GM15510 (cell line): ENCODE measurements around the gene UXT.

Experiments
- POLR2A ChIP-seq: IDR thresholded peaks from 3 replicates; pipeline ENCODE4 v1.6.1; 2011; ENCODE audit warnings: borderline replicate concordance; ENCODE audit not compliant: insufficient read length; ENCODE audit errors: extremely low read depth

Gene UXT

GRCh38 chrX:47629419-47630200 is 29.4 kb downstream of the UXT start, which contains the start of gene CFP:
Gene CFP, minus strand, starts transcription at chrX:47629930. Its CDS starts 86 bp downstream, at chrX:47629844.
- TF ChIP-seq POLR2A = no peak

GRCh38 chrX:47628982-47629381 is 30.0 kb downstream of the UXT start:
- TF ChIP-seq POLR2A = no peak

- TF ChIP-seq POLR2A = no peak
Observed at GRCh38 chrX:47625365-47625764, 33.6 kb downstream of the UXT start.

GRCh38 chrX:47623540-47624027 is 35.4 kb downstream of the UXT start:
- TF ChIP-seq POLR2A = no peak

- TF ChIP-seq POLR2A = no peak
Observed at GRCh38 chrX:47621851-47622250, 37.1 kb downstream of the UXT start.

GRCh38 chrX:47620303-47620685 is 38.7 kb downstream of the UXT start:
- no peak for TF ChIP-seq POLR2A

DNA sequence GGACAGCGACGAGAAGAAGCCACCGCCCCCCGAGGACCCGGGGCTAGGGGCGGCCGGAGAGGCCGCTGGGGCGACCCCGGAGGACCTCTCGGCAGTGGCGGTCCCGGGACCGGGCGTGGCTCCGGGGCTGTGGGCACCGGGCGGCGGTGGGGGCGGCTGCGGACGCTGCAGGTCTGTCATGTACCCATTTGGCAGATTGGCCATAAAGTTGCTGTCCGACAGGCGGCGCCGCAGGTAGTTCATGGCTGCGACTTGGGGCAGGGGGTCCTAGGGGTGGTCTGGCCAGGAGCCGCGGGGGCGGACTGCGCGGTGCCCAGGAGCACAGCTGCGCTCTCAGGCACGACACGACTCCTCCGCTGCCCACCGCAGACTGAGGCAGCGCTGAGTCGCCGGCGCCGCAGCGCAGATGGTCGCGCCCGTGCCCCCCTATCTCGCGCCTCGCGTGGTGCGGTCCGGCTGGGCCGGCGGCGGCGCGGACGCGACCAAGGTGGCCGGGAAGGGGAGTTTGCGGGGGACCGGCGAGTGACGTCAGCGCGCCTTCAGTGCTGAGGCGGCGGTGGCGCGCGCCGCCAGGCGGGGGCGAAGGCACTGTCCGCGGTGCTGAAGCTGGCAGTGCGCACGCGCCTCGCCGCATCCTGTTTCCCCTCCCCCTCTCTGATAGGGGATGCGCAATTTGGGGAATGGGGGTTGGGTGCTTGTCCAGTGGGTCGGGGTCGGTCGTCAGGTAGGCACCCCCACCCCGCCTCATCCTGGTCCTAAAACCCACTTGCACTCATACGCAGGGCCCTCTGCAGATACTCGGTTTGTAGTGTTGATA is 39.3 kb downstream of the UXT start, which contains the start of gene SYN1:
Gene SYN1 (minus strand): TSS at position 372 of the 817 bp plus-strand sequence. CDS start 129 bp downstream, at position 243.
- TF ChIP-seq POLR2A = no peak

DNA sequence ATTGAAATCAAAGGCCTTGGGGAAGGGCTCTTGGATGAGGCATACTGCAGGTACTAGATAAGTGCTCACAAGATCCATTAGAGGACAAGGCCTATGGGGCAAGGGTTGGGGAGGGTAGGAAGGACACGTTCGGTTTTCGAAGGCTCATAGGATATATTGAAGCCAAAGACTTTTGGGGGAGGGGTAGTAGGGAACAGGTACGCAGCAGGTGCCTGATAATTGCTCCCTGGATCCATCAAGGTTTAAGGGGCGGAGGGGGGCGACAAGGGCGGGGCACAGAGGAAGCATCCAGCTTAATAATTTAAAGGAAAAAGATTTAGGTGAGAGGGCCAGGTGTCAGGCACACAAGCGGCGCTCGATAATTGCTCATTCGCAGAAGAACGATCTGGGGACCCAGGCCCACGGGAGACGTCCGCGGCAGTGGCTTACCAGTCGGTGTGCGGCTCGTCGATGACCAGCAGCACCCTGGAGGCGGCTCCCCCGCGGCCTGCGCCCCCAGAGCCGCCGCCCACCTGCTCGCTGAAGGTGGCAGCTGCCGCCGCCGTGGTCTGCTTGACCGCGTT is 40.0 kb downstream of the UXT start:
- TF ChIP-seq POLR2A = no peak

- no peak for TF ChIP-seq POLR2A
Observed at GRCh38 chrX:47614618-47615017, 44.4 kb downstream of the UXT start.

DNA sequence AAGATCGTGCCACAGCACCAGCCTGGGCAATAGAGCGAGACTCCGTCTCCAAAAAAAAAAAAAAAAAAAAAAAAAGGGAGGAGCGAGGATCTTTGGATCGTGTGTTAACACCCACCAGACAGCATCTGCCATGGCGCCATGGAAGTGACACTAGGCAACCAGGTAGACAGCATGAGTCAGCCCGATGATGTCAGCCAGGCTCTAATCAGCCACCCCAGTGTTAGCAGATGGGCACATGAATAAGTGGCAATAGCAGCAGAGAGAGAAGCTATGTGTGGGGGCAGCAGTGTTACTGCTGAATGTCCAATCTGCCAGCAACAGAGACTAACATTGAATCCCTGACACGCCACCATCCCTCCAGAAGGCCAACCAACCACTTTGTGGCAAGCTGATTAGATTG is 45.9 kb downstream of the UXT start:
- TF ChIP-seq POLR2A = no peak

- no peak for TF ChIP-seq POLR2A
Observed at GRCh38 chrX:47612418-47612817, 46.6 kb downstream of the UXT start.

DNA sequence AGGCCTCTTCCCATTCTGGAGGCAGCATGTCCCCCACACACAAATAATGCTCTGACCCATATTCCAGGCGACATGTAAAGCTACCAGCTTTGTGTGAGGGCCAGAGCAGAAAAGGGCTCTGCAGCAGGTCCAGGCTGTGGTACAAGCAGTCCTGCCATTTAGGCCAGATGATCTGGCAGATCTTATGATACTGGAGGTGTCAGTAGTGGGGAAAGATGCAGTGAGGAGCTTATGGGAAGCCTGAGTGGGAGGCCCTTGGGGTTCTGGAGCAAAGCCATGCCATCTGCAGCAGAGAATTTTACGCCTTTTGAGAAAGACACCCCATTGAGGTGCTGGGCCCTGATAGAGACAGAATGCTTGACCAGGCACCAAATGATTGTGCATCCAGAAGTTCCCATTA is 47.1 kb downstream of the UXT start:
- no peak for TF ChIP-seq POLR2A

GRCh38 chrX:47611489-47611888 is 47.5 kb downstream of the UXT start:
- TF ChIP-seq POLR2A = no peak

- TF ChIP-seq POLR2A = no peak
Observed at GRCh38 chrX:47610511-47610910, 48.5 kb downstream of the UXT start.
